Astrocyte of the spinal cord (primary cell): ENCODE data around the gene KLHL36.
"Not testable (repeated sequence)": the region's sequence is repeated elsewhere in the genome, so short reads cannot be mapped to it uniquely, and the experiment has no call there.

Experiments used
- DNase-seq: peaks from one replicate; pipeline ENCODE4 v3.0.0; 2011; ENCODE audit warnings: low read depth, low spot score
- H3K4me3 ChIP-seq: 2 replicates; pipeline ENCODE4 v1.5.1; 2011; ENCODE audit warnings: low read depth, mild to moderate bottlenecking, low read length, moderate library complexity
- in situ Hi-C: cut with HindIII; loops from 2 replicates; pipeline ENCODE4 v1.10.0; 2017; ENCODE audit warnings: low sequenced_read_pairs
- TF ChIP-seq, protein P1 (sequence below): IDR thresholded peaks from 2 replicates; pipeline ENCODE4 v1.5.1; 2012; ENCODE audit warnings: low read depth, mild to moderate bottlenecking, low read length, inconsistent platforms

Gene KLHL36

DNA sequence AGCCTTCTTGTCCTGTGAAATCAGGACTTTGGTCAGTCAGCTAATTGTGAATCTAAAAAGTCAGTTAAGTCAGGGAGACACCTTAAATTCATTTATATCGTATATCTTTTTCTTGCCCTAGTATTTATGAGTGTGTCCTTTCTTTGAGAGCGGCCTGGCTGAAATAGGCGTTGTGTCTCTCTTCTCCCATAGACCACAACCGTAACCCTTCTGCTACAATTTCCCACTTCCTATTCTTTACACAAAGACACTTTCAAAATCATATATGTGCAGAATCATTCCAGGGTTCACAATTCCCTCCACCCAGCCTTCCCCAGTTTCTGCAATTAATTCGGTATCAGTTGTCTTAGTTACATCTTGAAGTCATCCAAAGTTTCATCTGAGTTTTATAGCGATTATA lies 16.4 kb upstream of the KLHL36 start:
- no peak for DNase-seq
- in situ Hi-C loops = no loop called here
- TF ChIP-seq, protein P1, sequence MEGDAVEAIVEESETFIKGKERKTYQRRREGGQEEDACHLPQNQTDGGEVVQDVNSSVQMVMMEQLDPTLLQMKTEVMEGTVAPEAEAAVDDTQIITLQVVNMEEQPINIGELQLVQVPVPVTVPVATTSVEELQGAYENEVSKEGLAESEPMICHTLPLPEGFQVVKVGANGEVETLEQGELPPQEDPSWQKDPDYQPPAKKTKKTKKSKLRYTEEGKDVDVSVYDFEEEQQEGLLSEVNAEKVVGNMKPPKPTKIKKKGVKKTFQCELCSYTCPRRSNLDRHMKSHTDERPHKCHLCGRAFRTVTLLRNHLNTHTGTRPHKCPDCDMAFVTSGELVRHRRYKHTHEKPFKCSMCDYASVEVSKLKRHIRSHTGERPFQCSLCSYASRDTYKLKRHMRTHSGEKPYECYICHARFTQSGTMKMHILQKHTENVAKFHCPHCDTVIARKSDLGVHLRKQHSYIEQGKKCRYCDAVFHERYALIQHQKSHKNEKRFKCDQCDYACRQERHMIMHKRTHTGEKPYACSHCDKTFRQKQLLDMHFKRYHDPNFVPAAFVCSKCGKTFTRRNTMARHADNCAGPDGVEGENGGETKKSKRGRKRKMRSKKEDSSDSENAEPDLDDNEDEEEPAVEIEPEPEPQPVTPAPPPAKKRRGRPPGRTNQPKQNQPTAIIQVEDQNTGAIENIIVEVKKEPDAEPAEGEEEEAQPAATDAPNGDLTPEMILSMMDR = no peak
- no peak overlapping the region for H3K4me3 ChIP-seq

DNA sequence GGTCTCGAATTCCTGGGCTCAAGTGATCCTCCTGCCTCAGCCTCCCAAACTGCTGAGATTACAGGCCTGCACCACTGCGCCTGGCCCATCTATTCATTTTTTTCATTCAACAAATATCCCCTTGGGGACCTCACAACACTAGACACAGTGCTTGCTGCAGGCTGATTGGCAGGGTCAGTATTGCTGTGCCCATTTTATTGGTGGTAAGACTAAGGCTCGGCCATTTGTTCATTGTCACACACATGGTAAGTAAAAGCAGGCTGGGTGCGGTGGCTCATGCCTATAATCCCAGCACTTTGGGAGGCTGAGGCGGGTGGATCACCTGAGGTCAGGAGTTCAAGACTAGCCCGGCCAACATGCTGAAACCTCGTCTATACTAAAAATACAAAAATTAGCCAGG lies 15.4 kb upstream of the KLHL36 start:
- H3K4me3 ChIP-seq, DNase-seq, in situ Hi-C loops: not testable (repeated sequence)

DNA sequence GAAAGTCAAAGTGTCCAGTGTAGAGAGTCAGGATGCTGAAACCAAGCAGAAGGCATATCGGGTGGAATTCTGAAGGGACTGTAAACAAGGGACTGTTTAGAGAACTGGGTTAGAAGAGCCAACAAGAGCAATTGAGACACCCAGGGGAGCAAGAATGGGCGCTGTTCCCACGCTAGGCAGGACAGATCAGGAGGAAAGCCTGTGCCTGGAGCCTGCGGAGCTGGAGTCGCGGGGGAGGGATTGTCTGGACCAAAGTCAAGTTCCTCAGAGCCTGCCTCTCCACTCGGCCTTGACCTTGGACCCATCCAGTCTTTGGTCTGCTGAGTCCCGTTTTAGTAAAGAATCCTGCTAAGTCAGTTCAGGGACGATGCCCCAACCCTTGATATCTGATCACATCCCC lies 14.7 kb upstream of the KLHL36 start:
- in situ Hi-C loops = no loop called here
- DNase-seq = no peak
- TF ChIP-seq, protein P1 = no peak
- H3K4me3 ChIP-seq = no peak overlapping the region

DNA sequence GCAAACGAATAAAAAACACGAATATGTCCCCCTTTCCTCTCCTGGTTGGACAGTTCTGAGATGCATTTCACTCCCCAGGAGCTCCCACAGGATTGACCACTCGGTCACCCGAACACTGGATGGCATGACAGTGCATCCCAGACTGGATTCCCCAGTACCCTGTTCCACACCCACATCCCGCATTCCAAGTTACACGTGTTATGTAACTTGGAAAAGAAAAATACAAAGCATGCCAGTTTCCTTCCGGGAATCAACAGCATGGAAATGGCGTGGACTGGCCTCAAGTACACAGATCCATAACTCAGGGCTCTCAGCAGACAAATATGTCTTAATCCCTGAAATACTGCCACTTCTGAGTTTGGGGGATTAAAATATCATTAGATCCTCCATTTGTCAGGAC lies 12.6 kb upstream of the KLHL36 start:
- in situ Hi-C loops = no loop called here
- TF ChIP-seq, protein P1 = no peak
- no peak for DNase-seq
- no peak overlapping the region for H3K4me3 ChIP-seq

DNA sequence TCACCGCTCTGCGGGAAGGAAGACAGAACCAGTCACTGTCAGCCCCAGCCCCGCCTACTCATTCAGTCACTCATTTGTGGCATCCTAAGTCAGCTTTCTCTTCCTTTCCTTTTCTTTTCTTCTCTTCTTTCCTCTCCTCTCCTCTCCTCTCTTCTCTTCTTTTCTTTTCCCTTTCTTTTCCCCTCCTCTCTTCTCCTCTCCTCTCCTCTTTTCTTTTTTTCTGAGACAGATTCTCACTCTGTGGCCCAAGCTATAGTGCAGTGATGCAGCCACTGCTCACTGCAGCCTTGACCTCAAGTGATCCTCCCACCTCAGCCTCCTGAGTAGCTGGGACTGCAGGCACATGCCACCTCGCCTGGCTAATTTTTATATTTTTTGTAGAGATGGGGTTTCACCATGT lies 10.6 kb upstream of the KLHL36 start:
- no peak for DNase-seq
- in situ Hi-C loops = no loop called here
- TF ChIP-seq, protein P1 = no peak
- H3K4me3 ChIP-seq = no peak overlapping the region

DNA sequence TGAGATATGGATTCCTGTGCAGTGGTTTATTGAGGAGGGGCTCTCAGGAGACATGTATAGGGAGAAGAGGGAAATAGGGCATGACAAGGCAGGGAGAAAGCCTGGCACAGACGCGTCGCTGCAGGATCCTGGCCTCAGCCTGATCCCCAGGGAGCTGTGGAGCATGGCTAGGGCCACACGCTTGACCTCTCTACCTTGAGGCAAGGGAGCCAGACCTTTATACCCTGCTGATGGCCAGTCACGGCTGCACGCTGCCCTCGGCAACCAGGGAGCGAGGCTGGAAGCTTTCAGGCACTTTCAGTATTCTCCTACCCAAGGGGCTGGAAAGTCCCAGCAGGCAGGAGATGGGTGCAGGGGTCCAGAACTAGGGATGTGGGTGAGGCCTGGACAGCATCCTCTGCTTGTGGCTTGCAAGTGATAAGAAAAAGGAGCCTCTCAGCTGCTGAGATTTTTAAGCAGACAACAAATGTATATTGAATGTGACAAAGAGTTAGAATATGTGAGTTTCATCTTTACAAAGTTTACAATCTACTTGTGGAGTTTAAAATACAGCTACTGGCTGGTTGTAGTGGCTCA lies 10.0 kb upstream of the KLHL36 start:
- TF ChIP-seq, protein P1 = no peak
- in situ Hi-C loops = no loop called here
- no peak for DNase-seq
- no peak overlapping the region for H3K4me3 ChIP-seq

DNA sequence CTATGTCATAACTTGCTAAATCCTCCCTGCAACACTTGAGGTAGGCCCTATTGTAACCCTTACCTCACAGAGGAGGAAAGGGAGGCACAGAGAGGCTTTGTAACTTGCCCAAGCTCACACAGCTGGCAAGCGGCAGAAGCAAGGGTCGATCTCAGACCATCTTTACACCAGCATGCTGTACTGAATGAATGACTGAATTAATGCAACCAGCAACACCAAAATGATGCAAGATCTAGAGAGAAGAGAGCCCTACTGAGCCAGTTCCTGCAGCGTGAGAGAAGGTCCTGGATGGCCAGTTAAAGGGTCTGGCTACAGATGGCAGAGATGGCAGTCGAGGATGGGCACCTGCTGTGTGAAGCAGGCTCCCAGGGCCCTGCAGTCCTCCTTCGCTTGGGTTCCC lies 8.2 kb upstream of the KLHL36 start:
- TF ChIP-seq, protein P1 = no peak
- H3K4me3 ChIP-seq = no peak overlapping the region
- DNase-seq = no peak
- in situ Hi-C loops = no loop called here
